ENCODE measurements around the gene ZNF668. TPM values are rescaled to one million over a fixed set of nuclear protein-coding genes. Genes with fewer than 3 reads are reported as not detected.

ZNF668 gene
- polyA plus RNA-seq, 1 of the 3 experiments (the other 2 are of a cell fraction): 13.6 TPM

GRCh38 chr16:31052114-31052513 is 21.9 kb downstream of the ZNF668 start (continued):
- TF ChIP-seq MAX (IDR thresholded peaks at IDR 0.05; ENCODE audit: low read depth) (peak; percentile 68; the same call in 1 of the 2 replicates), POLR2AphosphoS5 (IDR thresholded peaks at IDR 0.05; ENCODE audit: low read depth, low read length) (no peak), RCOR1 (IDR thresholded peaks at IDR 0.05; ENCODE audit: low read length) (no peak), CTCF (IDR thresholded peaks at IDR 0.05) (no peak), FOXJ3 (CRISPR knock-in tag; IDR thresholded peaks at IDR 0.05) (no peak), NRF1 (IDR thresholded peaks at IDR 0.05; ENCODE audit: low read depth, low read length) (no peak)

GRCh38 chr16:31050280-31051030 is 23.6 kb downstream of the ZNF668 start:
- H3K27ac ChIP-seq (ENCODE audit: low read depth in 2 of 2, low read length in 1 of 2): no peak overlapping the region
- H3K9me3 ChIP-seq: no peaks in the 10 kb centered on the region
- WGBS (ENCODE audit: low lambda C conversion rate): 81% methylated on average over 10 of the region's 10 CpGs
- CTCF ChIA-PET: interaction anchor here (1.8 kb wide), 1 partner anchor 10 kb away, joined by 6 read pairs; no protein-coding TSS in a partner anchor
- no peaks in the 10 kb centered on the region for H3K9me2 ChIP-seq
- no peaks in the 10 kb centered on the region for H3K27me3 ChIP-seq (ENCODE audit: insufficient read depth)
- H3K79me2 ChIP-seq (ENCODE audit: insufficient read depth): no peaks in the 10 kb centered on the region
- no peak for DNase-seq
- H3K4me2 ChIP-seq: no peak overlapping the region
- H3F3A ChIP-seq (replicated peaks; ENCODE audit: insufficient read depth): peaks cover 14% of the 10 kb centered on the region
- no peak overlapping the region for H2AFZ ChIP-seq (ENCODE audit: low read depth)
- H3K36me3 ChIP-seq (replicated peaks in 1 of 2; ENCODE audit: control insufficient read depth in 1 of 2, insufficient read depth in 2 of 2, low read length in 1 of 2): no peaks in the 10 kb centered on the region
- H3K4me1 ChIP-seq (ENCODE audit: control insufficient read depth in 1 of 2, insufficient read depth in 2 of 2, low read depth in 1 of 2, low read length in 1 of 2): peaks cover 0 to 5% of the 10 kb centered on the region in 2 experiments; a peak in 1 of 4 replicates
- POLR2A ChIA-PET: interaction anchor here (0.6 to 0.7 kb wide), 2 partner anchors 26 to 104 kb away, joined by 3 to 5 read pairs; no protein-coding TSS in a partner anchor
- no peak overlapping the region for H3K4me3 ChIP-seq (ENCODE audit: low read depth in 2 of 2, low read length in 1 of 2)
- H3K9ac ChIP-seq: no peak overlapping the region
- H4K20me1 ChIP-seq (ENCODE audit: insufficient read depth): no peaks in the 10 kb centered on the region
- TF ChIP-seq ELF1 (IDR thresholded peaks at IDR 0.05): no peak
- no peak for TF ChIP-seq REST (IDR thresholded peaks at IDR 0.05; ENCODE audit: low read depth, low read length)
- no peak for TF ChIP-seq MEF2A (IDR thresholded peaks at IDR 0.05; ENCODE audit: borderline replicate concordance, low read depth)
- TF ChIP-seq POLR2AphosphoS5 (IDR thresholded peaks at IDR 0.05; ENCODE audit: low read depth, low read length): no peak
- TF ChIP-seq CHD2 (IDR thresholded peaks at IDR 0.05; ENCODE audit: low read length, partially characterized antibody): no peak
- no peak for TF ChIP-seq TAF1 (IDR thresholded peaks at IDR 0.05; ENCODE audit: borderline replicate concordance, low read depth, low read length)
- no peak for TF ChIP-seq MAX (IDR thresholded peaks at IDR 0.05; ENCODE audit: low read depth)
- TF ChIP-seq SMC3 (IDR thresholded peaks at IDR 0.05; ENCODE audit: low read depth, low read length): no peak
- TF ChIP-seq EZH2phosphoT487 (IDR thresholded peaks at IDR 0.05; ENCODE audit: borderline replicate concordance, low read depth): no peak
- no peak for TF ChIP-seq FOSL2 (IDR thresholded peaks at IDR 0.05; ENCODE audit: borderline replicate concordance, low read depth)
- no peak for TF ChIP-seq EP300 (IDR thresholded peaks at IDR 0.05; ENCODE audit: borderline replicate concordance in 1 of 2, low read depth in 1 of 2, low read length in 1 of 2)
- TF ChIP-seq ZBTB33 (IDR thresholded peaks at IDR 0.05; ENCODE audit: borderline replicate concordance, low read depth): no peak
- TF ChIP-seq RCOR1 (IDR thresholded peaks at IDR 0.05; ENCODE audit: low read length): no peak
- no peak for TF ChIP-seq RXRA (IDR thresholded peaks at IDR 0.05; ENCODE audit: borderline replicate concordance, low read depth)
- no peak for TF ChIP-seq USF2 (IDR thresholded peaks at IDR 0.05; ENCODE audit: borderline replicate concordance, low read depth, low read length)

Measured in SK-N-SH (cell line).